GM18909 (cell line): ENCODE results near the gene TBC1D7.

Source experiments
- ATAC-seq: cut with Tn5 transposase; IDR thresholded peaks from one replicate; pipeline ENCODE4 v1.9.1; 2021; ENCODE audit warnings: mild to moderate bottlenecking; ENCODE audit not compliant: unreplicated experiment, poor library complexity

The TBC1D7 gene

DNA sequence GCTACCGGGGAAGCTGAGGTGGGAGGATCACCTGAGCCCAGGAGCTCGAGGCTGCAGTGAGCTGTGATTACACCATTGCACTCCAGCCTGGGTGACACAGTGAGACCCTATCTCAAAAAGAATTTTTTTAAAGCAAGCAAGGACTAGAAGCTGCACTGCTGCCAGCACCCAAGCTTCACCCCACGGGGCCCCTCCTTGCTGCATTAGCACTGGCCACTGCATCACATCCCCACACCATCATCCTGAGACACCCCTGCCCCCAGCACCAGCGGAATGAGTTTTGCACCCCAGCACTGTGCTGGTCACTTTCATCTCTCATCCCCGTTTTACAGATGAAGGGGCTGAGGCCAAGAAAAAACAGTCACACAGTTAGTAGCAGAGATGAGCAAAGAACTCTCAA is 30.9 kb downstream of the TBC1D7 start:
- no peak for ATAC-seq

- peak; percentile 54 for ATAC-seq
Measured at GRCh38 chr6:13296536-13296997, 31.8 kb downstream of the TBC1D7 start.

- no peak for ATAC-seq
Measured at GRCh38 chr6:13295576-13295975, 32.8 kb downstream of the TBC1D7 start.

DNA sequence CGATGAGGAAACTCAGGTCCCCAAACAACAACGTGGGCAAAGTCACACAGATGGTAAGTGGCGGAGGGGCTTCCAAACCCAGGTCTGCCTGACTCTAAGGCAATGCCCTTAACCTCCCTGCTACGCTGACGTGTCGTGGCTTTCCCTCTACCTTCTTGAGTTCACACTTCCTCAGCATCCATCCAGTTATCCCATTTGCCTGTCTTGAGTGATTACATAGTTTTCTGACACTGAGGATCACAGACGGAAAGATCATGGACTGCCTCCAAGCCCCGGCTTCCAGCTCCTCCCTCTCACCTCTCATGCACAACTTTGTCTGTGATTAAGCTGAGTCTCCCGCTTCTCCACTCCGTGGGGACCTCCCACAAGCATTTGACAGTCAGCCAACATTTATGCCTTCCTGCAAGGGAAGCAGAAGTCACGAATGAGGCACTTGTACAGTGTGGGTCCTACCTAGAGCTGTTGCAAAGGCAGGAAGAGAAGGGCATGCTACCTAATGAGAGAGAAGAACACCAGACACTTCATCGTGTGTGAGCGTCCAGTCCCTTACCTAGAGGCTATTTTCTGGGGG is 33.8 kb downstream of the TBC1D7 start:
- no peak for ATAC-seq

DNA sequence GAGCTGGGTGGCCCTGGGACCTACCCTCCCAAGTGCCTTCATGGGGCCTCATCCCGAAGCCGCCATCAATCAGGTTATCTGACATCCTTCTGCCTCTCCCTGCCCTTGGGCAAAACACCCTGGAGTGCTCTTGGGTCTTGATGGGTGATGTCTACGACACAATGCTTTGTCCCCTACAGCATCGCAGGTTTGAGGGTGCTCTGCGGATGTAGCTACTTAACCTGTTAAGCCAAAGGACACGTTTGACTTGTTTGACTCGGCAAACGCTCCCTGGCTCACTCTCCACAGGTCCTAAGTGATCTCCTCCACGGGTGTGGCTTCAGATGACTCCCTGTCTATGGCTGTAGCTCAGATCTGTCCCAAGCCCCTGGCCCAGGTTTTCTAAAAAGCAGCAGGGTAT is 35.6 kb downstream of the TBC1D7 start:
- ATAC-seq, result no peak

- no peak for ATAC-seq
Measured at GRCh38 chr6:13290335-13290734, 38.0 kb downstream of the TBC1D7 start.

- ATAC-seq, result no peak
Measured at GRCh38 chr6:13289789-13290318, 38.5 kb downstream of the TBC1D7 start.

GRCh38 chr6:13288969-13289391 is 39.4 kb downstream of the TBC1D7 start:
- ATAC-seq, result no peak

- ATAC-seq, result no peak
Measured at GRCh38 chr6:13288481-13288880, 39.9 kb downstream of the TBC1D7 start.

DNA sequence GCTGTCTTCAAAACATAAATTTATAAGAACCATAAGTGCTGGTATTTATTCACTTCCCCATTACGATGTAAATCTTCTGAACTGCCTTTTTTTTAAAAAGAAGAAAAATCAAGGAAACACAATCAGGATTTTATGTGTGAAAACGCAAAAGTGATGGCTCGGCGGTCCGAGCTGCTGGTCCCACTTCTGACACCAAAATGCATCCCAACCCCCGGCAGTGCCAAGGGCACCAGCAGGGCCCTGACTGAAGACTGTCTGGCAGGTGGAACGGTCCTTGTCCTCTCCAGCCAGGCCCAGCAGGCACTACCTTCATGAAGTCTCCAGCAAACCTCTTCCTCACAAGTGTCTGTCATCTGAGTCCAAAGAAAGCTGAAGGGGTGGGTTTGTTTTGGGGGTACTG is 41.2 kb downstream of the TBC1D7 start:
- ATAC-seq, result no peak

GRCh38 chr6:13286181-13286580 is 42.2 kb downstream of the TBC1D7 start:
- ATAC-seq, result peak; percentile 53

- ATAC-seq, result no peak
Measured at GRCh38 chr6:13285705-13286104, 42.6 kb downstream of the TBC1D7 start.

DNA sequence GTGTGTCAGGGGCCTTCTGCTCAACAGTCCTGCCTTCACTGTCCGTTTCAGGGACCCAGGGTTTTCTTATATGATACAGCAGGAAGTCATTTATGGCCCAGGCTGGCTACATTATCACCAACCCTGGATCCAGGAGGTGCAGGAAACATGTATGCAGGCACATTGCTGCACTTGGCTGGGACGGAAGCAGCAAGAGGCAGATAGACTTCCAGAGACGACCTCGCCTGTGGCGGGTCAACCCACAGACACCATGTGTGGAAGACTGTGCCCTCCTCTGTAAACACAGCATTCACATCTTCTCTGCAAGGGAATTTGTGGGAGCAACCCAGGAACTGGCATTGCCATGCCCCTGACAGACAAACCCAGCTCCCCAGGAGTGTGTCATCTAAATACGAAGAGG is 43.7 kb downstream of the TBC1D7 start:
- ATAC-seq, result no peak

- no peak for ATAC-seq
Measured at GRCh38 chr6:13283331-13283730, 45.0 kb downstream of the TBC1D7 start.

- no peak for ATAC-seq
Measured at GRCh38 chr6:13282393-13283069, 45.8 kb downstream of the TBC1D7 start.

GRCh38 chr6:13281686-13282085 is 46.7 kb downstream of the TBC1D7 start:
- ATAC-seq, result no peak

GRCh38 chr6:13280254-13280653 is 48.1 kb downstream of the TBC1D7 start:
- ATAC-seq, result no peak

DNA sequence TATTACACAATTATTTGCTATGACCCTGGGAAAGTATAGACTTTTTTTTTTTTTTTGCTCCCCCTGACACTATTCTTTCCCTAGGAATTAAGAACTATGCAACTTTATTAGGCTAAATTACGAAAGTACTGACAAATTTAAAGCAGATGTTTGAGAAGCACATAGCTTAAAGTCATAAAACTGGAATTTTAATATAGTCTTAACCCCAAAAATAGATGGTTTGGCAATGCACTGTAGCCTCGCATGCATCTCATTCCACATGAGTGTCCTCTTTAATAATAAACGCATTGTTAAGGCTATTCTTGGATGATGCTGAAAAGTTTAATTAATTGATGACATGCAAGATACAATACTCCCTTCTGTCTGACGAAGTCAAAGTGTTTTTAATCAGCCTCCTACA is 49.3 kb downstream of the TBC1D7 start:
- no peak for ATAC-seq

DNA sequence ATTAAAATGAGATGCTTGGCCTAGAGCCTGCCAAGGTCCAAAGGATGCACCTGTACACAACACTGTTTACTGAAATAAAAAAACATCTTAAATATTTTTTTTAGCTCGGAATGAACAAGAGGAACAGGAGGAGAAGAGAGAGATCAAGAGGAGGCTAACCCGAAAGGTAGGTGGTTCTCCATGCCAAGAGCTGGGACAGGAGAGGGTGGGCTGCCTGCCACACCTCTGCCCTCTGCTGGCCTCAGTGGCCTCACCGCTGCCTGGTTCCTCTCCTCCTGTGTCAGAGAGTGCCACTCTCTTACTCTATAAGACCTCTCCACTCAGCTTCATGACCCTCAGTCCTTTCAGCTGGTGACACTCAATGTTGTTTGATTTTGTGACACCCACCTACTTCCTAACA is 50.2 kb downstream of the TBC1D7 start:
- ATAC-seq, result no peak

DNA sequence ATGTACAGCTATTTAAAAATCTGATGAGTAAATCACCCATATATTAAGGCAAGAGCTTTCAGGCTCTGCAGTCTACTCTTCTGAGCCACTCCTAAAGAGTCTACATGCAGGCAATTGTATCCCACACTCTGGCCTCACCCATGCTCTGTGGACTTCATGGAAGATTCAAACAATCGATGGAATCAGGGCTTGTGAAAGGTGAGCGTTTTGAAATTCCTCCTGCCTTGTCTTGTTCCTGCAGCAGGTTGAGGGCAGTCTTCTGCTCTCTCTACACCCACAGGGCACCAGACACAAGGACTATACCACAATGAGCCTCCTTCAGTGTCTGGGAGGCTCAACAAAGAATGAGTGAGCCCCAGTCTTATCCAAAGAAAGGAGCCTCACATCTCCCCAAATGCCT is 51.1 kb downstream of the TBC1D7 start:
- ATAC-seq, result no peak

GRCh38 chr6:13275435-13275989 is 52.8 kb downstream of the TBC1D7 start:
- ATAC-seq, result no peak
